Measurements from ENCODE around the gene RDH13.

DNA sequence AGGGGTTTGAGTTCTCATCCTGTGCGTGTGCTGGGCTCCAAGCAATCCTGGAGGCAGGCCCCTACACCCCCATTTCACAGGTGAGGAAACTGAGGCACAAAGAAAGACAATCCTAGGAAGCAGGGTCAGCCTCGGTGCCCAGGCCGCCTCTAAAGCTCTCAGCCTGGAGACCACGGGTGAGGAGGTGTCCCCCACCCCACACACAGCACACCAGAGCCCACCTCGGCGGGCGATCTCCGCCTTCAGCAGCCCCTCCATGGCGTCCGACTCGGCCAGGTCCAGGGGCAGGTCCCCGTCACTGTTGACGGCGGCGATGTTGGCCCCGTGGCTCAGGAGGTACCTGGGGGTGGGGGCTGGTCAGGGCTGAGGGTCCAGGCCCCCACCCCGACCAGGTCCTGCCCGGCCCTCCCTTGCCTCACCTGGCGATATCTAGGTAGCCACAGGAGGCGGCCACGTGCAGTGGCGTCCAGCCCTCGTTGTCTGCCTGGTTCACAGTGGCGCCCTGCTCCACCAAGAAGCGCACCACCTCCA lies 49.4 kb upstream of the RDH13 start:
- no peak for TF ChIP-seq CTCF (IDR thresholded peaks at IDR 0.05)
- no peak for TF ChIP-seq POLR2A (IDR thresholded peaks at IDR 0.05)
- TF ChIP-seq EP300 (IDR thresholded peaks at IDR 0.05) = no peak

All from ovary (tissue), 3 donors.